Body of pancreas (tissue), 4 donors: ENCODE results near the gene PIEZO2.

Source experiments
- POLR2A ChIP-seq, 3 donors: fragments of 450-650 bp; IDR thresholded peaks; one replicate each; pipeline ENCODE4 v1.6.1; 2016; ENCODE audit warnings: antibody characterized with exemption in 3 of 3, mild to moderate bottlenecking in 2 of 3
- TF ChIP-seq, protein P1 (sequence below), 7 experiments: fragments of 450-650 bp in 4 of 7; fragments of 200-600 bp in 3 of 7; sonication (generic) in 3 of 7; IDR thresholded peaks; one replicate each; pipeline ENCODE4 v1.5.1; 2016 to 2019; ENCODE audit warnings: antibody characterized with exemption in 7 of 7

DNA sequence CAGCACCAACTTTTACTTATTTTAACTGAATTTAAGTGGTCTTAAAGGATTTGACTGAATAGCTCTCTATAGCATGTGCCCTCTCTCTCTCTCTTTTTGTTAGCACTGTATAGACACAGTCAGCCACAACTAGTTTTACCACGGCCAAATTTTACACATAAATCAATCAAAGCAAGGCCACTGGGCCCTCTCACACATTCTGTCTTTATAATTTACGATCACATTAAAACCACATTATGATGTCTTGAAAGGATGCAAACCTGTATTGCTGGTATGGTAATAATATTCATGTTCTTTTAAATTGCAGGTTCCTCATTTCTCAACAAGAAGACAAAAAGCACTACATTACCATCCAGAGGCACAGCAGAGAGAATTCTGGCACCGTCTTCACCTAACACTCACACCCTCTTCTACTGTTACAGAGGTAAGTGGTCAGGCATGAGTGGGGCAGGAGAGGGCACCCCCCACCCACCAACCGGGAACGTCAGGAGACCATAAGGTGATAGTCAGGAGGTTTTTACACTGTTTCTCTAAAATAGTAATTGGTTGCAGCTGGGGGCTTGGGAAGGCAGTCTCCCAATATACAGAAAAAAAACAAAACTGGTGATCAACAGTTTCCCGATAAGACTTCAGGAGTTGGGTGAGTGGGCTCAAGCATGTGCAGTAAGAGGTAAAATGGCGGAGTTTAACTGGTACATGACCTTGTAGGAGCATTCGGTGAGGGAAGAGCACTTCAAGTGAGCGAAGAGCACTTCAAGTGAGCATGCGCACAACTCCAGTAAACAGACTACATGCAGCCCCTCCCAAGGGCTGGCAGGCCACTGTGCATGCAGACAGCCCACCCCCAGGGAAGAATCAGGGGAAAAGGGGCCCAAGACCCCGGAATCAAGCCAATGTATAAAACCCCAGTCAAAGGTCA is 296.7 kb downstream of the PIEZO2 start:
- TF ChIP-seq, protein P1, sequence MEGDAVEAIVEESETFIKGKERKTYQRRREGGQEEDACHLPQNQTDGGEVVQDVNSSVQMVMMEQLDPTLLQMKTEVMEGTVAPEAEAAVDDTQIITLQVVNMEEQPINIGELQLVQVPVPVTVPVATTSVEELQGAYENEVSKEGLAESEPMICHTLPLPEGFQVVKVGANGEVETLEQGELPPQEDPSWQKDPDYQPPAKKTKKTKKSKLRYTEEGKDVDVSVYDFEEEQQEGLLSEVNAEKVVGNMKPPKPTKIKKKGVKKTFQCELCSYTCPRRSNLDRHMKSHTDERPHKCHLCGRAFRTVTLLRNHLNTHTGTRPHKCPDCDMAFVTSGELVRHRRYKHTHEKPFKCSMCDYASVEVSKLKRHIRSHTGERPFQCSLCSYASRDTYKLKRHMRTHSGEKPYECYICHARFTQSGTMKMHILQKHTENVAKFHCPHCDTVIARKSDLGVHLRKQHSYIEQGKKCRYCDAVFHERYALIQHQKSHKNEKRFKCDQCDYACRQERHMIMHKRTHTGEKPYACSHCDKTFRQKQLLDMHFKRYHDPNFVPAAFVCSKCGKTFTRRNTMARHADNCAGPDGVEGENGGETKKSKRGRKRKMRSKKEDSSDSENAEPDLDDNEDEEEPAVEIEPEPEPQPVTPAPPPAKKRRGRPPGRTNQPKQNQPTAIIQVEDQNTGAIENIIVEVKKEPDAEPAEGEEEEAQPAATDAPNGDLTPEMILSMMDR (IDR thresholded peaks at IDR 0.05), result no peak
- TF ChIP-seq POLR2A (IDR thresholded peaks at IDR 0.05), result no peak
